Thyroid gland (tissue), 4 donors: ENCODE data around the gene GPR35. TPM values are rescaled to one million over a fixed set of nuclear protein-coding genes. Genes with fewer than 3 reads are reported as not detected.
A peak's percentile ranks its signal among the peaks of the same experiment; 100 is the strongest.
"Not testable (repeated sequence)": the region's sequence is repeated elsewhere in the genome, so short reads cannot be mapped to it uniquely, and the experiment has no call there.

ENCODE experiments used
- DNase-seq, 2 donors: peaks; one replicate each; pipeline ENCODE4 v3.0.0-alpha.2; 2019
- H3K27ac ChIP-seq, 3 donors: fragments of 200-600 bp; sonication (generic); 1 replicate in 2 of 3; 2 replicates in 1 of 3; pipeline ENCODE4 v1.5.1; 2016 to 2019; ENCODE audit warnings: mild to moderate bottlenecking in 1 of 3, moderate library complexity in 1 of 3
- H3K27me3 ChIP-seq: fragments of 200-600 bp; sonication (generic); one replicate; pipeline ENCODE4 v1.5.1; 2019
- H3K36me3 ChIP-seq, 2 donors: fragments of 200-600 bp; sonication (generic); one replicate each; pipeline ENCODE4 v1.5.1; 2016 to 2019
- H3K4me1 ChIP-seq, 2 donors: fragments of 200-600 bp; sonication (generic); one replicate each; pipeline ENCODE4 v1.5.1; 2017 to 2019
- H3K4me3 ChIP-seq, 3 donors: fragments of 200-600 bp; sonication (generic); replicated peaks in 1 of 3; 1 replicate in 2 of 3; 2 replicates in 1 of 3; pipeline ENCODE4 v1.5.1; 2016; ENCODE audit warnings: mild to moderate bottlenecking in 1 of 3
- H3K9me3 ChIP-seq: fragments of 200-600 bp; sonication (generic); one replicate; pipeline ENCODE4 v1.5.1; 2017
- POLR2A ChIP-seq, 2 donors: fragments of 450-650 bp; IDR thresholded peaks; one replicate each; pipeline ENCODE4 v1.6.1; 2017; ENCODE audit warnings: antibody characterized with exemption in 2 of 2, mild to moderate bottlenecking in 2 of 2, moderate library complexity in 1 of 2
- WGBS, 2 donors: methylation state at CpG; one replicate each; pipeline ENCODE4 v1.1.5; 2017; 5-methylcytosine and 5-hydroxymethylcytosine counted together
- intact Hi-C: fragments of 100-400 bp; cut with DNase I; formaldehyde crosslinking; loops from one replicate; pipeline ENCODE4 v1.15.1; 2023
- total RNA-seq, 4 donors: library from RNA; depleted of rRNA; stranded (reverse); fragments of >200 nt; gene quantifications; one replicate each; pipeline ENCODE4 v1.2.3, GENCODE V29; 2016
- TF ChIP-seq, protein P1 (sequence below), 6 experiments: fragments of 200-600 bp in 3 of 6; fragments of 450-650 bp in 3 of 6; sonication (generic) in 3 of 6; IDR thresholded peaks; one replicate each; pipeline ENCODE4 v1.5.1; 2016 to 2019; ENCODE audit warnings: antibody characterized with exemption in 6 of 6, mild to moderate bottlenecking in 2 of 6, inconsistent platforms in 1 of 6, moderate library complexity in 1 of 6

The GPR35 gene
- total RNA-seq, 4 donors from 2014 or later = 0.29 to 1.7 (median 1.0) TPM

DNA sequence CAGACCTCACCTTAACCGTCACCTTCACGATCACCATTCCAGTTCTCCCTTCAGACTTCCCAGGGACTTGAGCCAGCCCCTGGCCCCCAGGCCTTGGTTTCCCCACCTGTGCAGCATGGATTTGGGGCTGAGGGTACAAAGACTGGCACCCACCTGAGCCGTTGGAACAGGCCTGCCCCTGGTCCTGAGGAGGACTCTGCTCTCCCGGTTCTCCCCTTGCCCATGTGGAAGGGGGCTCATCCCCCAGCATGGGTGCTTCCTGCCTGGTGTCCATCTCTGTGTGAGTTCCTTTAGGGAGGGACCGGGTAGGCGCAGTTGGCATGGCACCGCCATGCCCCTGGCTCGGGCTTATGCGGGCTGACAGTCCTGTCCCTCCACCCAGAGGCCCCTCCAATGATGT lies 10.9 kb upstream of the GPR35 start:
- intact Hi-C loops = no loop called here
- TF ChIP-seq POLR2A (IDR thresholded peaks at IDR 0.05) = no peak
- TF ChIP-seq, protein P1, sequence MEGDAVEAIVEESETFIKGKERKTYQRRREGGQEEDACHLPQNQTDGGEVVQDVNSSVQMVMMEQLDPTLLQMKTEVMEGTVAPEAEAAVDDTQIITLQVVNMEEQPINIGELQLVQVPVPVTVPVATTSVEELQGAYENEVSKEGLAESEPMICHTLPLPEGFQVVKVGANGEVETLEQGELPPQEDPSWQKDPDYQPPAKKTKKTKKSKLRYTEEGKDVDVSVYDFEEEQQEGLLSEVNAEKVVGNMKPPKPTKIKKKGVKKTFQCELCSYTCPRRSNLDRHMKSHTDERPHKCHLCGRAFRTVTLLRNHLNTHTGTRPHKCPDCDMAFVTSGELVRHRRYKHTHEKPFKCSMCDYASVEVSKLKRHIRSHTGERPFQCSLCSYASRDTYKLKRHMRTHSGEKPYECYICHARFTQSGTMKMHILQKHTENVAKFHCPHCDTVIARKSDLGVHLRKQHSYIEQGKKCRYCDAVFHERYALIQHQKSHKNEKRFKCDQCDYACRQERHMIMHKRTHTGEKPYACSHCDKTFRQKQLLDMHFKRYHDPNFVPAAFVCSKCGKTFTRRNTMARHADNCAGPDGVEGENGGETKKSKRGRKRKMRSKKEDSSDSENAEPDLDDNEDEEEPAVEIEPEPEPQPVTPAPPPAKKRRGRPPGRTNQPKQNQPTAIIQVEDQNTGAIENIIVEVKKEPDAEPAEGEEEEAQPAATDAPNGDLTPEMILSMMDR (IDR thresholded peaks at IDR 0.05) = no peak
- Histone ChIP-seq H3K4me1 (peaks cover 0 to 16% of the 10 kb centered on the region in 2 donors), H3K27me3 (no peaks in the 10 kb centered on the region), H3K36me3 (no peaks in the 10 kb centered on the region), H3K4me3 (no peak overlapping the region), H3K27ac (no peak overlapping the region), H3K9me3 (no peaks in the 10 kb centered on the region)
- DNase-seq = no peak
- WGBS, 2 donors = 97 to 99% methylated on average over 9 of the region's 9 CpGs

DNA sequence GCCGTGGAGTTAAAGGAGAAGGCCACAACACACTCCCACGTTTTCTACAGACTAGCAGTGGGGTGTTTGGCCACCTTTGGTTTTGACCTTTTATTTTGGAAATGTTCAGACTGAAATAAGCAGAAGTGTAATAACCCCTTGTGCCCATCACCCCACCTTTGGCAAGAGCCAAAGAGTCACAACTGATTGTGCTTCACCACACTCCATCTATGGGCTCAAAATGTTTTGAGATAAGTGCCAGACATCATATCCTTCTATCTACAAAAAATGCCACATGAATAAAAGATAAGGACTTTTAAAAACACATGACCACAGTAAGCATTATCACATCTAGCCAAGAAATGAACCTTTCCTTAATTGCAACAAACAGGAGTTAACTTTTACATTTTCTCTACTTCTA lies 9.9 kb upstream of the GPR35 start:
- peaks cover 0 to 18% of the 10 kb centered on the region in 2 donors for H3K4me1 ChIP-seq
- no peak overlapping the region for H3K4me3 ChIP-seq
- H3K27ac ChIP-seq = no peak overlapping the region
- no peaks in the 10 kb centered on the region for H3K36me3 ChIP-seq
- no peak for DNase-seq
- intact Hi-C loops = no loop called here
- H3K27me3 ChIP-seq = no peaks in the 10 kb centered on the region
- 91 to 92% methylated on average over 2 of the region's 2 CpGs for WGBS, 2 donors
- no peaks in the 10 kb centered on the region for H3K9me3 ChIP-seq
- TF ChIP-seq POLR2A (IDR thresholded peaks at IDR 0.05) = no peak
- TF ChIP-seq, protein P1 (IDR thresholded peaks at IDR 0.05) = no peak

DNA sequence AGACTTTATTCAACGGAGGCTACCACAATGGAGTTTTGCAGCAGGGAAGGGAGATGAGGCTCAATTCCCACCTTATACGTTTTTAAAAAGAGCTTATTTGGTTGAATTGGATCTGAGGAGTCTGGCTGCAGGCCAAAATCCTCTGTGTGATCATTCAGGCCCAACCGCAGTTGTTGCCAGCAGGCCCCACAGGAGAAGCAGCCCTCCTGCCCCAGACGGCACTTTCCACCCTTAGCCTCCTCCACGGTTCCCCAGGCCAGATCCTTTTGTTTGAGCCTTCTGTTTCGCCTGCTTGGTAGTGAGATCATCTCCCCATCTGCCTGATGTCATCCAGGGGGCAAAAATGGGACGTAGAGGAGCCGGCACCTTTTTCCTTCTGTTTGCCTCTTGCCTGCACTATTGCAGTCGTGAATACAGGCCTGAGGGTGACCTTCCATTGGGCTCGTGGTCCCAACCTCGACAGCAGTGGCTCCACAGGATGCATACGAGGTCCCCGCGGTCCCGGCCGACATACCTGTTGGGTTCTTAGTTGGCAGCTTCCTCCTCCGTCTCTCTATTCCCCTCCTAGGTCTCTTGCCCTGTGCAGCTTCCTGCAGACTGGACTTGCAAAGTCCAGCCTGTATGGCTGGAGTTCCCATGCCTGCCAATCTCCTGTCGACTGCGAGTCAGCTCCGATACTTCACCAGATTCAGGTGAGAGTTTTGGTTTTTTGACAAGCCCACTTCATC lies 9.3 kb upstream of the GPR35 start:
- Histone ChIP-seq H3K4me1 (peaks cover 0 to 18% of the 10 kb centered on the region in 2 donors), H3K9me3 (no peaks in the 10 kb centered on the region), H3K4me3 (no peak overlapping the region), H3K36me3 (no peaks in the 10 kb centered on the region), H3K27ac (no peak overlapping the region), H3K27me3 (no peaks in the 10 kb centered on the region)
- TF ChIP-seq, protein P1 (IDR thresholded peaks at IDR 0.05) = no peak
- no peak for TF ChIP-seq POLR2A (IDR thresholded peaks at IDR 0.05)
- 62 to 70% methylated on average over 20 of the region's 20 CpGs for WGBS, 2 donors
- DNase-seq = peak; percentile 61 to 64
- intact Hi-C loops = no loop called here

DNA sequence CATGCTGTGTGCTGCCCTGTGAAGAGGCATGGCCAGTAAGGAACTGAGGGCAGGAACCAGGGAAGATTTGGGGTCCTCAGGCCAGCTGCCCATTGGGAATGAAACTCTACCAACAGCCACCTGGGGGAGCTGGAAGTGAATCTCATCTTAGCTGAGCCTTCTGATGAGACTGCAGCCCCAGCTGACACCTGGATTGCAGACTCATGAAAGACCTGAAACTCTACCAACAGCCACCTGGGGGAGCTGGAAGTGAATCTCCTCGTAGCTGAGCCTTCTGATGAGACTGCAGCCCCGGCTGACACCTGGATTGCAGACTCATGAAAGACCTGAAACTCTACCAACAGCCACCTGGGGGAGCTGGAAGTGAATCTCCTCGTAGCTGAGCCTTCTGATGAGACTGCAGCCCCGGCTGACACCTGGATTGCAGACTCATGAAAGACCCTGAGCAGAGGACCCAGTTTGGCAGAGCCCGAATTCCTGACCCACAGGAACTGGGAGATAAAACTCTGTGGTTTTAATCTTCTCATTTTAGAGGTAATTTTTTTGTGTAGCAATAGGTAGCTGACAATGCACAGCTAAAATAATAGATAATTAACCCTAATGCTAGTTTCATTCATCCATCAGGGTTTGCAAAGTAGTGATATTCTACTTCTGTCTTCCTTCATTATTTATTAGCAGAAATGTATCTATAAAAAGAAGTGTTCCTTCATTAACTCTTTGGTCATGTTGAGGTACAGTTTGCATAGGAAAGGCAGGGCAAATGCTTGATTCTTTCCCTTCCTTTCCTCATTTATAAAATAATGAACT lies 8.2 kb upstream of the GPR35 start:
- H3K27me3 ChIP-seq, H3K9me3 ChIP-seq, H3K36me3 ChIP-seq, H3K4me3 ChIP-seq, intact Hi-C loops, H3K27ac ChIP-seq: not testable (repeated sequence)
- H3K4me1 ChIP-seq = peaks cover 0 to 18% of the 10 kb centered on the region in 2 donors
- 89 to 90% methylated on average over 4 to 5 of the region's 5 CpGs for WGBS, 2 donors
- DNase-seq = peak in 1 of 2 donors; percentile 0

DNA sequence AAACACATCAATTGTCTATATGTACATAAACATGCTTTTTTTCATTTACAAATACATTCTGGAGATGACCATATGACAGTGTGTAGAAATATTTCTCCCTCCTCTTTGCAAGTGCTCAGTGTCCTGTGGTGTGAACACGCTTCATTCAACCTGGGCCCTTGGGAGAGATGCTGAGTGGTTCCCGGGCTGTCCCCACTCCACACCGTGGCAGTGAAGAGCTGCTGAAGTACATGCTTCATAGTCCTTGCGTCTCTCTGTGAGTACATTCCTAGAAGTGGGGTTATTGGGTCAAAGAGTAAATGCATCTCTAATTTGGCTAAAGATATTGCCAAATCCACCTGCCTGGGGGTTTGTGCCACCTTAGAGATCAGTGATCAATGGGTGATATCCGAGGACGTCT lies 6.5 kb upstream of the GPR35 start:
- H3K9me3 ChIP-seq = no peaks in the 10 kb centered on the region
- no peak overlapping the region for H3K4me3 ChIP-seq
- peaks cover 0 to 18% of the 10 kb centered on the region in 2 donors for H3K4me1 ChIP-seq
- WGBS, 2 donors = 40 to 44% methylated on average over 6 of the region's 6 CpGs
- no peak overlapping the region for H3K27ac ChIP-seq
- TF ChIP-seq POLR2A (IDR thresholded peaks at IDR 0.05) = no peak
- TF ChIP-seq, protein P1 (IDR thresholded peaks at IDR 0.05) = no peak
- intact Hi-C loops = no loop called here
- H3K27me3 ChIP-seq = no peaks in the 10 kb centered on the region
- DNase-seq = peak; percentile 81 to 90
- H3K36me3 ChIP-seq = no peaks in the 10 kb centered on the region
